ENCODE results near the gene PKNOX1. TPM values are rescaled to one million over a fixed set of nuclear protein-coding genes. Genes with fewer than 3 reads are reported as not detected.
A peak's percentile ranks its signal among the peaks of the same experiment; 100 is the strongest.

PKNOX1 gene
- total and polyA plus RNA-seq, 2 experiments from 2014 or later: 8.1 to 10.5 TPM

- H3K9me3 ChIP-seq (ENCODE audit: low read depth): peaks cover under 1% of the 10 kb centered on the region
- no peaks in the 10 kb centered on the region for H3K36me3 ChIP-seq
- no peaks in the 10 kb centered on the region for H3K27me3 ChIP-seq
- H3K27ac ChIP-seq: peak overlapping the region; percentile 67
- DNase-seq (ENCODE audit: low read depth in 1 of 2, low spot score in 1 of 2): no peak
- no peak overlapping the region for H3K4me3 ChIP-seq
- TF ChIP-seq CTCF (IDR thresholded peaks at IDR 0.05; ENCODE audit: low read depth, low read length): no peak
- H3K4me1 ChIP-seq (ENCODE audit: low read depth): peaks cover 22% of the 10 kb centered on the region
Observed at GRCh38 chr21:42971897-42972275, 2.5 kb upstream of the PKNOX1 start.

- peaks cover 22% of the 10 kb centered on the region for H3K4me1 ChIP-seq (ENCODE audit: low read depth)
- H3K36me3 ChIP-seq: no peaks in the 10 kb centered on the region
- H3K4me3 ChIP-seq: peak overlapping the region; percentile 39
- H3K27ac ChIP-seq: peak overlapping the region; percentile 95
- no peak for DNase-seq (ENCODE audit: low read depth in 1 of 2, low spot score in 1 of 2)
- H3K9me3 ChIP-seq (ENCODE audit: low read depth): peaks cover 3% of the 10 kb centered on the region
- no peaks in the 10 kb centered on the region for H3K27me3 ChIP-seq
- no peak for TF ChIP-seq CTCF (IDR thresholded peaks at IDR 0.05; ENCODE audit: low read depth, low read length)
Observed at GRCh38 chr21:42973309-42973990, 912 bp upstream of the PKNOX1 start.

GRCh38 chr21:42974832-42975820 is 764 bp downstream of the PKNOX1 start:
- H3K4me3 ChIP-seq: peak overlapping the region; percentile 76
- TF ChIP-seq CTCF (IDR thresholded peaks at IDR 0.05; ENCODE audit: low read depth, low read length): no peak
- no peaks in the 10 kb centered on the region for H3K27me3 ChIP-seq
- H3K36me3 ChIP-seq: no peaks in the 10 kb centered on the region
- peak overlapping the region; percentile 100 for H3K27ac ChIP-seq
- H3K4me1 ChIP-seq (ENCODE audit: low read depth): peaks cover 14% of the 10 kb centered on the region
- peak; percentile 80 to 88 for DNase-seq (ENCODE audit: low read depth in 1 of 2, low spot score in 1 of 2)
- H3K9me3 ChIP-seq (ENCODE audit: low read depth): peaks cover 3% of the 10 kb centered on the region

- Histone ChIP-seq H3K36me3 (no peaks in the 10 kb centered on the region), H3K27ac (peak overlapping the region; percentile 100), H3K9me3 (ENCODE audit: low read depth) (peaks cover 3% of the 10 kb centered on the region), H3K4me3 (peak overlapping the region; percentile 76), H3K27me3 (no peaks in the 10 kb centered on the region), H3K4me1 (ENCODE audit: low read depth) (peaks cover 14% of the 10 kb centered on the region)
- no peak for TF ChIP-seq CTCF (IDR thresholded peaks at IDR 0.05; ENCODE audit: low read depth, low read length)
- no peak for DNase-seq (ENCODE audit: low read depth in 1 of 2, low spot score in 1 of 2)
Observed at GRCh38 chr21:42975886-42976608, 1.7 kb downstream of the PKNOX1 start.
